Smooth muscle cell (in vitro differentiated cells): ENCODE results near the gene BMP2K. TPM values are rescaled to one million over a fixed set of nuclear protein-coding genes. Genes with fewer than 3 reads are reported as not detected.

Experiments used
- DNase-seq: peaks from one replicate; lab custom pipeline; 2025; ENCODE audit not compliant: unreplicated experiment; lab: John Stamatoyannopoulos, UW
- H2AFZ ChIP-seq: fragments of 200-600 bp; sonication (generic); 2 replicates; pipeline ENCODE4 v1.6.0; 2016; ENCODE audit warnings: antibody characterized with exemption, low read depth, mild to moderate bottlenecking
- H3F3A ChIP-seq: fragments of 200-600 bp; sonication (generic); 2 replicates; pipeline ENCODE4 v1.6.0; 2017; ENCODE audit warnings: antibody characterized with exemption, low read depth
- H3K27ac ChIP-seq: fragments of 200-600 bp; sonication (generic); 2 replicates; pipeline ENCODE4 v1.5.1; 2016; ENCODE audit warnings: low read depth, mild to moderate bottlenecking
- H3K27me3 ChIP-seq: fragments of 200-600 bp; sonication (generic); 2 replicates; pipeline ENCODE4 v1.6.1; 2016; ENCODE audit warnings: low read depth, mild to moderate bottlenecking
- H3K36me3 ChIP-seq: fragments of 200-600 bp; sonication (generic); 2 replicates; pipeline ENCODE4 v1.5.1; 2016; ENCODE audit warnings: low read depth
- H3K4me1 ChIP-seq: fragments of 200-600 bp; sonication (generic); 2 replicates; pipeline ENCODE4 v1.5.1; 2016; ENCODE audit warnings: low read depth
- H3K4me2 ChIP-seq: fragments of 200-600 bp; sonication (generic); 2 replicates; pipeline ENCODE4 v1.6.0; 2016; ENCODE audit warnings: mild to moderate bottlenecking
- H3K4me3 ChIP-seq: fragments of 200-600 bp; sonication (generic); 2 replicates; pipeline ENCODE4 v1.5.1; 2016; ENCODE audit warnings: mild to moderate bottlenecking
- H3K79me2 ChIP-seq: fragments of 200-600 bp; sonication (generic); 2 replicates; pipeline ENCODE4 v1.6.0; 2016; ENCODE audit warnings: low read depth, mild to moderate bottlenecking
- H3K9ac ChIP-seq: fragments of 200-600 bp; sonication (generic); 2 replicates; pipeline ENCODE4 v1.6.0; 2016; ENCODE audit warnings: low read depth
- H3K9me3 ChIP-seq: fragments of 200-600 bp; sonication (generic); replicated peaks from 2 replicates; pipeline ENCODE4 v1.5.1; 2016; ENCODE audit warnings: low read depth
- H4K20me1 ChIP-seq: fragments of 200-600 bp; sonication (generic); 2 replicates; pipeline ENCODE4 v1.6.0; 2016; ENCODE audit warnings: low read depth
- WGBS: methylation state at CpG from one replicate; pipeline ENCODE4 v1.1.7; 2016; ENCODE audit warnings: low lambda C conversion rate; 5-methylcytosine and 5-hydroxymethylcytosine counted together
- polyA plus RNA-seq: library from polyadenylated mRNA; unstranded; fragments of >200 nt; fragmentation: Nextera tagmentation; extraction: Ambion mirVana; gene quantifications from 2 replicates; pipeline ENCODE4 v1.2.1, GENCODE V29; 2016
- total RNA-seq: library from RNA; depleted of rRNA; stranded (reverse); fragments of >200 nt; gene quantifications from 2 replicates; pipeline ENCODE4 v1.2.3, GENCODE V29; 2014
- TF ChIP-seq, protein P1 (sequence below): fragments of 200-600 bp; sonication (generic); IDR thresholded peaks from 2 replicates; pipeline ENCODE4 v1.5.1; 2017; ENCODE audit warnings: borderline replicate concordance, mild to moderate bottlenecking, antibody characterized with exemption; ENCODE audit not compliant: insufficient read depth, poor library complexity, severe bottlenecking

The BMP2K gene
- total and polyA plus RNA-seq, 2 experiments from 2014 or later: 3.9 to 32.0 TPM

- DNase-seq: no peak
- Histone ChIP-seq H3K9ac (no peak overlapping the region), H4K20me1 (peaks cover 63% of the 10 kb centered on the region), H3K79me2 (peaks cover 71% of the 10 kb centered on the region), H3K4me3 (no peak overlapping the region), H3K4me1 (peaks cover 13% of the 10 kb centered on the region), H3K27ac (no peak overlapping the region), H3K27me3 (no peaks in the 10 kb centered on the region), H3K36me3 (no peaks in the 10 kb centered on the region), H3F3A (no peaks in the 10 kb centered on the region), H3K4me2 (no peak overlapping the region), H3K9me3 (no peaks in the 10 kb centered on the region), H2AFZ (no peak overlapping the region)
- TF ChIP-seq, protein P1, sequence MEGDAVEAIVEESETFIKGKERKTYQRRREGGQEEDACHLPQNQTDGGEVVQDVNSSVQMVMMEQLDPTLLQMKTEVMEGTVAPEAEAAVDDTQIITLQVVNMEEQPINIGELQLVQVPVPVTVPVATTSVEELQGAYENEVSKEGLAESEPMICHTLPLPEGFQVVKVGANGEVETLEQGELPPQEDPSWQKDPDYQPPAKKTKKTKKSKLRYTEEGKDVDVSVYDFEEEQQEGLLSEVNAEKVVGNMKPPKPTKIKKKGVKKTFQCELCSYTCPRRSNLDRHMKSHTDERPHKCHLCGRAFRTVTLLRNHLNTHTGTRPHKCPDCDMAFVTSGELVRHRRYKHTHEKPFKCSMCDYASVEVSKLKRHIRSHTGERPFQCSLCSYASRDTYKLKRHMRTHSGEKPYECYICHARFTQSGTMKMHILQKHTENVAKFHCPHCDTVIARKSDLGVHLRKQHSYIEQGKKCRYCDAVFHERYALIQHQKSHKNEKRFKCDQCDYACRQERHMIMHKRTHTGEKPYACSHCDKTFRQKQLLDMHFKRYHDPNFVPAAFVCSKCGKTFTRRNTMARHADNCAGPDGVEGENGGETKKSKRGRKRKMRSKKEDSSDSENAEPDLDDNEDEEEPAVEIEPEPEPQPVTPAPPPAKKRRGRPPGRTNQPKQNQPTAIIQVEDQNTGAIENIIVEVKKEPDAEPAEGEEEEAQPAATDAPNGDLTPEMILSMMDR: no peak
- 76% methylated on average over 7 of the region's 7 CpGs for WGBS
These were observed 34.0 kb downstream of the BMP2K start for GRCh38 chr4:78809928-78810835.

- no peaks in the 10 kb centered on the region for H3K9me3 ChIP-seq
- H3F3A ChIP-seq: no peaks in the 10 kb centered on the region
- H3K4me2 ChIP-seq: no peak overlapping the region
- H2AFZ ChIP-seq: no peak overlapping the region
- TF ChIP-seq, protein P1: no peak
- no peak overlapping the region for H3K4me3 ChIP-seq
- H3K79me2 ChIP-seq: peaks cover 68% of the 10 kb centered on the region
- no peaks in the 10 kb centered on the region for H3K27me3 ChIP-seq
- peaks cover 13% of the 10 kb centered on the region for H3K4me1 ChIP-seq
- no peak for DNase-seq
- H3K36me3 ChIP-seq: no peaks in the 10 kb centered on the region
- 47% methylated on average over 2 of the region's 2 CpGs for WGBS
- H4K20me1 ChIP-seq: peaks cover 70% of the 10 kb centered on the region
- no peak overlapping the region for H3K9ac ChIP-seq
- no peak overlapping the region for H3K27ac ChIP-seq
These were observed 34.9 kb downstream of the BMP2K start for GRCh38 chr4:78811034-78811433.

- H3F3A ChIP-seq: no peaks in the 10 kb centered on the region
- no peaks in the 10 kb centered on the region for H3K27me3 ChIP-seq
- TF ChIP-seq, protein P1: no peak
- no peak overlapping the region for H3K4me3 ChIP-seq
- no peaks in the 10 kb centered on the region for H3K9me3 ChIP-seq
- peaks cover 65% of the 10 kb centered on the region for H3K79me2 ChIP-seq
- DNase-seq: no peak
- no peak overlapping the region for H3K4me2 ChIP-seq
- H3K27ac ChIP-seq: no peak overlapping the region
- no peaks in the 10 kb centered on the region for H3K36me3 ChIP-seq
- no peak overlapping the region for H2AFZ ChIP-seq
- H3K9ac ChIP-seq: no peak overlapping the region
- peaks cover 43% of the 10 kb centered on the region for H4K20me1 ChIP-seq
- no peaks in the 10 kb centered on the region for H3K4me1 ChIP-seq
- 41% methylated on average over 4 of the region's 4 CpGs for WGBS
These were observed 42.5 kb downstream of the BMP2K start for GRCh38 chr4:78818530-78819079.
